Fibroblast of lung (primary cell): ENCODE measurements around the gene PIK3CD. TPM values are rescaled to one million over a fixed set of nuclear protein-coding genes. Genes with fewer than 3 reads are reported as not detected.

Source experiments
- DNase-seq, 2 donors: peaks; one replicate each; pipeline versions ENCODE4 v3.0.0 to v3.0.0-alpha.2; 2010; ENCODE audit warnings: low read depth in 2 of 2
- H2AFZ ChIP-seq: 2 replicates; pipeline ENCODE4 v1.5.1; 2012; ENCODE audit warnings: low read length, control low read depth, inconsistent platforms
- H3K27ac ChIP-seq: 2 replicates; pipeline ENCODE4 v1.5.1; 2011; ENCODE audit warnings: low read length, control low read depth; ENCODE audit not compliant: insufficient read depth
- H3K27me3 ChIP-seq: 2 replicates; pipeline ENCODE4 v1.5.1; 2011; ENCODE audit warnings: mild to moderate bottlenecking, low read length; ENCODE audit not compliant: control insufficient read depth, insufficient read depth
- H3K36me3 ChIP-seq: 2 replicates; pipeline ENCODE4 v1.5.1; 2011; ENCODE audit warnings: low read length; ENCODE audit not compliant: control insufficient read depth, insufficient read depth
- H3K4me1 ChIP-seq: 2 replicates; pipeline ENCODE4 v1.5.1; 2011; ENCODE audit warnings: low read length; ENCODE audit not compliant: control insufficient read depth, insufficient read depth; ENCODE audit errors: extremely low read depth
- H3K4me2 ChIP-seq: 2 replicates; pipeline ENCODE4 v1.5.1; 2011; ENCODE audit warnings: low read length, control low read depth; ENCODE audit not compliant: insufficient read depth; ENCODE audit errors: extremely low read depth
- H3K4me3 ChIP-seq, 4 experiments: fragments of 200-600 bp in 1 of 4; sonication (generic) in 1 of 4; replicated peaks in 1 of 4; 2 replicates each; pipeline ENCODE4 v1.5.1; 2011 to 2016; ENCODE audit warnings: low read length in 4 of 4, low read depth in 3 of 4, mild to moderate bottlenecking in 3 of 4, control low read depth in 2 of 4, inconsistent platforms in 1 of 4, mixed read lengths in 1 of 4; ENCODE audit not compliant: insufficient read depth in 1 of 4; ENCODE audit errors: control extremely low read depth in 1 of 4
- H3K79me2 ChIP-seq: 2 replicates; pipeline ENCODE4 v1.5.1; 2012; ENCODE audit warnings: mild to moderate bottlenecking, low read length, inconsistent platforms; ENCODE audit not compliant: control insufficient read depth, insufficient read depth
- H3K9ac ChIP-seq: 2 replicates; pipeline ENCODE4 v1.5.1; 2011; ENCODE audit warnings: mild to moderate bottlenecking, low read length, control low read depth; ENCODE audit not compliant: insufficient read depth
- H3K9me3 ChIP-seq: 2 replicates; pipeline ENCODE4 v1.5.1; 2012; ENCODE audit warnings: low read depth, low read length; ENCODE audit not compliant: control insufficient read depth, insufficient read depth
- H4K20me1 ChIP-seq: 2 replicates; pipeline ENCODE4 v1.5.1; 2011; ENCODE audit warnings: low read length; ENCODE audit not compliant: control insufficient read depth, insufficient read depth; ENCODE audit errors: extremely low read depth
- CTCF ChIP-seq, 2 donors: IDR thresholded peaks in 1 of 2; conservative IDR thresholded peaks in 1 of 2; 1 replicate in 1 of 2; 2 replicates in 1 of 2; pipeline ENCODE4 v1.5.1; 2011 to 2012; ENCODE audit warnings: low read length in 2 of 2, control low read depth in 1 of 2, inconsistent platforms in 1 of 2, low read depth in 1 of 2, mild to moderate bottlenecking in 1 of 2
- EZH2 ChIP-seq: IDR thresholded peaks from 2 replicates; pipeline ENCODE4 v1.5.1; 2012; ENCODE audit warnings: low read length, control low read depth, mild to moderate bottlenecking; ENCODE audit errors: missing control alignments
- polyA plus RNA-seq, 2 donors: library from polyadenylated mRNA; depleted of rRNA in 1 of 2; stranded (reverse) in 1 of 2; unstranded in 1 of 2; fragments of >200 nt; gene quantifications; 2 replicates each; pipeline ENCODE4 v1.2.1, GENCODE V29; 2011 to 2012; ENCODE audit warnings: missing spikeins in 1 of 2
- total RNA-seq: library from RNA; depleted of rRNA; stranded (reverse); fragments of >200 nt; gene quantifications from 2 replicates; pipeline ENCODE4 v1.2.1, GENCODE V29; 2014

Gene PIK3CD
- total and polyA plus RNA-seq, 2 donors (not counting 1 experiment from before 2014, with no cell fraction given) = 2.8 to 6.4 TPM

DNA sequence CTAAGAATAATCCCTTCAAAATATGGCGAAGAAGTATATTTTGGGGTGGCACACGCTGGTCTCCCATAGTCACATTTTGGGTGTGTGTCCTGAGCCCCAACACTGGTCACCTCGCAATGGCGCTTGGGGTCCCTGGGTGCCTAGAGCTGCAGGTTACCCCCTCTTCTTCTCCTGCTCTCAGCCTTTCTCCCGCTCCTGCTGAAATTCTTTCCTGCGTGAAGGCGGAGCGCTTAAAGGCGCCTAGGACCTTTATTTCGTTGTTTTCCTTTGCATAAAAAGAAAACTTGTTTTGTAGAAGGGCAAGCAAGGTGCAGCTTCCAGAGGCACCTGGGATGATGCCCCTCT lies 339 bp upstream of the PIK3CD start:
- no peaks in the 10 kb centered on the region for H3K9me3 ChIP-seq
- H4K20me1 ChIP-seq = no peaks in the 10 kb centered on the region
- H2AFZ ChIP-seq = no peak overlapping the region
- DNase-seq = no peak
- peaks cover 31% of the 10 kb centered on the region for H3K27me3 ChIP-seq
- peak overlapping the region; percentile 3 for H3K4me2 ChIP-seq
- H3K79me2 ChIP-seq = no peaks in the 10 kb centered on the region
- no peak overlapping the region for H3K27ac ChIP-seq
- H3K36me3 ChIP-seq = no peaks in the 10 kb centered on the region
- no peak overlapping the region for H3K4me3 ChIP-seq
- no peaks in the 10 kb centered on the region for H3K4me1 ChIP-seq
- H3K9ac ChIP-seq = no peak overlapping the region
- peak; percentile 41 for TF ChIP-seq EZH2
- no peak for TF ChIP-seq CTCF (conservative IDR thresholded peaks at IDR 0.05 in 1 of 2, IDR thresholded peaks at IDR 0.05 in 1 of 2; ENCODE audit: low read depth in 1 of 2, low read length in 2 of 2)

DNA sequence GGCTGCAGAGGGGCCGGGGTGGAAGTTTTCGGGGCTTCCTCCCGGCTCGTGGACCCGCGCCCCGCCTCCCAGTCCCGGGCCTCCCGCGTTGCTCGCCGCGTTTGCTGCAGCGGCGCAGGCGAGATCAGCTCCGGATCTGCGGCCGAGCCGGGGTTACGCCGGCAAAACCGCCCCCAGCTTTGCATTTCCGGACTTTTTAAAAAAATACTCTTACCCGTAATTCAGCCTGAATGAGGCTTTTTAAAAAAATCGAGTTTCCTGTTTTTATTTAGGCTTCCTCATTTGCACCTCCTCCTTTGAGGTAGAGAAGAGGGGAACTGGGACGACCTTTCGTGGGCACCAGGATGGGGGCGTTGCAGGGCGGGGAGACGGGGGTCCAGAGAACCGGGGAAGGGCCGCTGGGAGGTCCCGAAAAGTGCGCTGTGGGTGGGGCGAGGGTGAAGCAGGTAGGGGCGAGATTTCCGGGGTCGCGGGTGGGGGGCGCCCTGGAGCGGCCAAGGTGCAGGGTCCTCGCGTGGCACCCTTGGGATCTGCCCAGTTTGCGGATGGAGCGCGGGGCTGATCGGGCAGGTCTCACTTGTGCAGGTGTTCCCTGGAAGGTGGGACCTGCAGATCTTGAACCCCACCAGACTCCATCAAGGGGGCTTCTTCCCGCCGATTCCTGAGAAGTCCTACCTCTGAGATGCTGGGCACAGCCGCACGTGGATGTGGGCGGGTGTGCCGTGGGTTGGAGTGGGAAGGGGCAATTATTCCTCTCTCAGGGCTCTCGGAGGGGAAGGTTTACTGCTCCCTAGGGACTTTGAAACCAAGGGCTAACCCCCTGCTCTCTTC lies 1.1 kb downstream of the PIK3CD start:
- no peaks in the 10 kb centered on the region for H4K20me1 ChIP-seq
- no peaks in the 10 kb centered on the region for H3K9me3 ChIP-seq
- no peaks in the 10 kb centered on the region for H3K4me1 ChIP-seq
- no peaks in the 10 kb centered on the region for H3K36me3 ChIP-seq
- H3K79me2 ChIP-seq = no peaks in the 10 kb centered on the region
- peaks cover 31% of the 10 kb centered on the region for H3K27me3 ChIP-seq
- H2AFZ ChIP-seq = no peak overlapping the region
- TF ChIP-seq CTCF (conservative IDR thresholded peaks at IDR 0.05 in 1 of 2, IDR thresholded peaks at IDR 0.05 in 1 of 2; ENCODE audit: low read depth in 1 of 2, low read length in 2 of 2) = no peak
- peak; percentile 24 for TF ChIP-seq EZH2
- no peak overlapping the region for H3K9ac ChIP-seq
- H3K4me2 ChIP-seq = peak overlapping the region; percentile 35
- no peak overlapping the region for H3K27ac ChIP-seq
- DNase-seq = no peak
- H3K4me3 ChIP-seq = peak overlapping the region in 2 of 4 experiments; percentile 18 to 38

DNA sequence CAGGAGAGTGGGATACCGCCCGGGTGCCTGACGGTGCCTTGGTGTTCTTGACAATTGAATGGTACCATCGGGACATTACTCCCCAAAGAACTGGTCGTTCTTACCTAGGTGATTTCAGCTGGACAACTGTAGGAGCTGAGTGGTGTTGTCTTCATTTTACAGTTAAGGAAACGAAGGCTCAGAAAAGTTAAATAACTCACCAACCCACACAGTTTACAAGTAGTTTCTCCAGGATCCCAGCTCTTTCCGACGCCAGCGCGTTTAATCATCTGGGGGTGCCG lies 1.6 kb downstream of the PIK3CD start:
- Histone ChIP-seq H3K9ac (no peak overlapping the region), H3K4me2 (no peak overlapping the region), H3K36me3 (no peaks in the 10 kb centered on the region), H3K4me3 (no peak overlapping the region), H3K9me3 (no peaks in the 10 kb centered on the region), H3K27me3 (peaks cover 31% of the 10 kb centered on the region), H3K79me2 (no peaks in the 10 kb centered on the region), H4K20me1 (no peaks in the 10 kb centered on the region), H3K27ac (no peak overlapping the region), H3K4me1 (no peaks in the 10 kb centered on the region), H2AFZ (no peak overlapping the region)
- no peak for TF ChIP-seq CTCF (conservative IDR thresholded peaks at IDR 0.05 in 1 of 2, IDR thresholded peaks at IDR 0.05 in 1 of 2; ENCODE audit: low read depth in 1 of 2, low read length in 2 of 2)
- peak; percentile 45 for TF ChIP-seq EZH2
- DNase-seq = no peak
